Calu3 (cell line): ENCODE data around the gene APBA1. TPM values are rescaled to one million over a fixed set of nuclear protein-coding genes. Genes with fewer than 3 reads are reported as not detected.
A peak's percentile ranks its signal among the peaks of the same experiment; 100 is the strongest.

ENCODE experiments used
- BruUV-seq: library from RNA; stranded (reverse); fragments of 400-500 nt; replicated peaks from 2 replicates; lab custom pipeline; 2021; lab: Mats Ljungman, UMichigan
- CTCF ChIA-PET: fragments of 300-600 bp; sonication (Branson Sonifier 250); formaldehyde crosslinking; loops from one replicate; lab custom pipeline; 2022; ENCODE audit warnings: antibody characterized with exemption; lab: Charles Lee
- DNase-seq: peaks from one replicate; pipeline ENCODE4 v3.0.0; 2022
- H3K27ac Mint-ChIP-seq: one replicate; pipeline ENCODE4 v1.8.0; 2022; ENCODE audit warnings: mixed read lengths; ENCODE audit not compliant: unreplicated experiment
- H3K27me3 Mint-ChIP-seq: one replicate; pipeline ENCODE4 v1.8.0; 2022; ENCODE audit warnings: mixed read lengths; ENCODE audit not compliant: unreplicated experiment
- H3K36me3 Mint-ChIP-seq: one replicate; pipeline ENCODE4 v1.8.0; 2022; ENCODE audit warnings: mild to moderate bottlenecking, moderate library complexity, mixed read lengths; ENCODE audit not compliant: insufficient read depth, unreplicated experiment
- H3K4me1 Mint-ChIP-seq: one replicate; pipeline ENCODE4 v1.8.0; 2022; ENCODE audit warnings: mild to moderate bottlenecking, low read depth, mixed read lengths; ENCODE audit not compliant: unreplicated experiment
- H3K4me3 Mint-ChIP-seq: one replicate; pipeline ENCODE4 v1.8.0; 2022; ENCODE audit warnings: mild to moderate bottlenecking, low read depth, moderate library complexity, mixed read lengths; ENCODE audit not compliant: unreplicated experiment
- H3K9me3 Mint-ChIP-seq: one replicate; pipeline ENCODE4 v1.8.0; 2022; ENCODE audit warnings: low read depth, mixed read lengths; ENCODE audit not compliant: unreplicated experiment
- CTCF ChIP-seq: fragments of 200-600 bp; IDR thresholded peaks from one replicate; pipeline ENCODE4 v1.8.0; 2022; ENCODE audit warnings: antibody characterized with exemption; ENCODE audit not compliant: unreplicated experiment
- intact Hi-C: fragments of 100-400 bp; cut with micrococcal nuclease; formaldehyde crosslinking; loops from one replicate; pipeline ENCODE4 v1.10.0; 2022; ENCODE audit not compliant: unreplicated experiment
- total RNA-seq: library from RNA; stranded (reverse); gene quantifications from 2 replicates; pipeline ENCODE4 v1.2.3, GENCODE V29; 2022

Gene APBA1
- total RNA-seq, 1 experiment from 2014 or later, result 4.4 TPM

GRCh38 chr9:69502671-69503301 is 169.4 kb downstream of the APBA1 start:
- DNase-seq, result no peak
- peaks cover 4% of the 10 kb centered on the region for H3K9me3 Mint-ChIP-seq
- no TSS peak for BruUV-seq
- H3K36me3 Mint-ChIP-seq, result peaks cover 5% of the 10 kb centered on the region
- CTCF ChIA-PET, result no interaction called here
- H3K4me3 Mint-ChIP-seq, result no peak overlapping the region
- no peaks in the 10 kb centered on the region for H3K27me3 Mint-ChIP-seq
- peaks cover 24% of the 10 kb centered on the region for H3K4me1 Mint-ChIP-seq
- TF ChIP-seq CTCF, result no peak
- intact Hi-C loops, result no loop called here
- H3K27ac Mint-ChIP-seq, result peak overlapping the region; percentile 70

GRCh38 chr9:69500896-69501295 is 171.3 kb downstream of the APBA1 start:
- intact Hi-C loops, result no loop called here
- Mint-ChIP-seq H3K36me3 (peaks cover 4% of the 10 kb centered on the region), H3K4me1 (peaks cover 33% of the 10 kb centered on the region), H3K9me3 (peaks cover 4% of the 10 kb centered on the region), H3K27me3 (no peaks in the 10 kb centered on the region), H3K27ac (no peak overlapping the region), H3K4me3 (no peak overlapping the region)
- DNase-seq, result no peak
- no peak for TF ChIP-seq CTCF
- CTCF ChIA-PET, result no interaction called here
- BruUV-seq, result no TSS peak

- no TSS peak for BruUV-seq
- TF ChIP-seq CTCF, result no peak
- intact Hi-C loops, result no loop called here
- DNase-seq, result no peak
- Mint-ChIP-seq H3K36me3 (no peaks in the 10 kb centered on the region), H3K27ac (no peak overlapping the region), H3K4me3 (no peak overlapping the region), H3K27me3 (no peaks in the 10 kb centered on the region), H3K9me3 (peaks cover 4% of the 10 kb centered on the region), H3K4me1 (peaks cover 33% of the 10 kb centered on the region)
- CTCF ChIA-PET, result no interaction called here
These were observed 172.2 kb downstream of the APBA1 start for GRCh38 chr9:69499959-69500358.

- Mint-ChIP-seq H3K4me1 (peaks cover 33% of the 10 kb centered on the region), H3K9me3 (peaks cover 4% of the 10 kb centered on the region), H3K27ac (no peak overlapping the region), H3K4me3 (no peak overlapping the region), H3K27me3 (no peaks in the 10 kb centered on the region), H3K36me3 (no peaks in the 10 kb centered on the region)
- CTCF ChIA-PET, result no interaction called here
- intact Hi-C loops, result no loop called here
- no TSS peak for BruUV-seq
- no peak for DNase-seq
- TF ChIP-seq CTCF, result no peak
These were observed 172.8 kb downstream of the APBA1 start for GRCh38 chr9:69499407-69499806.
